ENCODE measurements around the gene NDUFS8.
"Not testable (repeated sequence)": the region's sequence is repeated elsewhere in the genome, so short reads cannot be mapped to it uniquely, and the experiment has no call there.

NDUFS8 gene

DNA sequence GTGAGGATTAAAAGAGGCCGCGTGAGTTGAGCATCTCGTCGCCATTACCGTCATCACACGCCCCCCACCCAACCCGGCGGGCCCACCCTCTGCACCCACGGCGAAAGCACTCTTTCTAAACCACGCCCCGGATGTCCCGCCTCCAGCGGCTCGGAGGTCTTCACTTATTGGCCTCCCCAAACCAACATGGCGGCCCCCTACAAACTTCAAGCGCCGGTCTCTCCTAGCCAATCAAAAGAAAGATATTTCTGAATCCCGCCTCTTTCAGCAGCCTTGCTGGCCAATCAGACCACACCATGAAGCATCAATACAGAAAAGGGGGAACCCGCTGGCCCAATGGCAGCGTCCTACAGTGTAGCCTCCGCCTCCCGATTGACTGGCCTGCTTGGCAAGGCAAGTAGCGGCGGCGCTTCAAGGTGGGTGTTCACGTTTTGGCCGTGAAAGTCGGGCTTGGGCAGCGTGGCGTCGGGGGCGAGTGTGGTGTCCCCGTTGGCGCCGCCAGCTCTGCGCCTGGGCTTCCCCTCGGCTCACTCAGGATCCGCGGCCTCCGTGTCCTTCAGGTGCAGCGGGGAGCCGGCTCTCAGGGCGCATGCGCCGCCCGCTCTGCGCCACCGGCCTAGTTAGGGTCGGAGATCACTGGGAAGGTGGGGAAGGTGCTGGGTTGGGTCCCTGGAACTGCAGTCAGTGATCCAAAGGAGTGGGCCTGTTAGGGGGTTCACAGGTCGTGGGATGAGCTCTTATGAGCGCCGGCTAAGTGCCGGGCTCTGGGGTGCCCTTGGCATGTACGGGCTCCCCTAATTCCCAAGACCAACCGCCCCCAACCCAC lies at the start of gene NDUFS8:
Gene NDUFS8 (plus strand): TSS at position 364 of the 826 bp plus-strand sequence. CDS start 1,471 bp downstream, outside the sequence.
- peak within 1 kb of the TSS; percentile 80 for H3K4me3 ChIP-seq (ENCODE audit: control insufficient read depth, low read depth, low read length)
- TF ChIP-seq, protein P1, sequence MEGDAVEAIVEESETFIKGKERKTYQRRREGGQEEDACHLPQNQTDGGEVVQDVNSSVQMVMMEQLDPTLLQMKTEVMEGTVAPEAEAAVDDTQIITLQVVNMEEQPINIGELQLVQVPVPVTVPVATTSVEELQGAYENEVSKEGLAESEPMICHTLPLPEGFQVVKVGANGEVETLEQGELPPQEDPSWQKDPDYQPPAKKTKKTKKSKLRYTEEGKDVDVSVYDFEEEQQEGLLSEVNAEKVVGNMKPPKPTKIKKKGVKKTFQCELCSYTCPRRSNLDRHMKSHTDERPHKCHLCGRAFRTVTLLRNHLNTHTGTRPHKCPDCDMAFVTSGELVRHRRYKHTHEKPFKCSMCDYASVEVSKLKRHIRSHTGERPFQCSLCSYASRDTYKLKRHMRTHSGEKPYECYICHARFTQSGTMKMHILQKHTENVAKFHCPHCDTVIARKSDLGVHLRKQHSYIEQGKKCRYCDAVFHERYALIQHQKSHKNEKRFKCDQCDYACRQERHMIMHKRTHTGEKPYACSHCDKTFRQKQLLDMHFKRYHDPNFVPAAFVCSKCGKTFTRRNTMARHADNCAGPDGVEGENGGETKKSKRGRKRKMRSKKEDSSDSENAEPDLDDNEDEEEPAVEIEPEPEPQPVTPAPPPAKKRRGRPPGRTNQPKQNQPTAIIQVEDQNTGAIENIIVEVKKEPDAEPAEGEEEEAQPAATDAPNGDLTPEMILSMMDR (IDR thresholded peaks at IDR 0.05; ENCODE audit: control insufficient read depth, insufficient read depth, low read depth, low read length, missing control alignments) = no peak
- DNase-seq (ENCODE audit: low read depth) = peak; percentile 96

DNA sequence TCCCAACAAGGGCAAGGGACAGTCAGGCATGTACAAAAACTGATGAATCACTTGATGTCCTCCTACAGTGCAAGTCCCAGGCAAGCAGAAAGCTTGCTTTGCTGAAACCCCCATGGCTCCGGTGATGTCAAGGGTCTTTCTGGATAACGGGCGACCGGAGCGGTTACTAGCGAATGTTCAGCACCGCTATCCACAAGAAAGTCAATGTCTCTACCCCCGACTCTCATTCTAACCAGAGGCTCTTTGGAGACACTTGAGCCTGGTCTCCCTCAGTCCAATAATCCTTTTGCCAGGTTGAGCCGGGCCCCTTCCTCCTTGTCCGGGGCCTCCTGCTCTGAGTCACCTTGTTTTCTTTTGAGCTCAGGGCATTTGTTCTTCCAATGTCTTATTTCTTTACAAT lies 49.3 kb upstream of the NDUFS8 start:
- H3K4me3 ChIP-seq (ENCODE audit: control insufficient read depth, low read depth, low read length); DNase-seq (ENCODE audit: low read depth): not testable (repeated sequence)

DNA sequence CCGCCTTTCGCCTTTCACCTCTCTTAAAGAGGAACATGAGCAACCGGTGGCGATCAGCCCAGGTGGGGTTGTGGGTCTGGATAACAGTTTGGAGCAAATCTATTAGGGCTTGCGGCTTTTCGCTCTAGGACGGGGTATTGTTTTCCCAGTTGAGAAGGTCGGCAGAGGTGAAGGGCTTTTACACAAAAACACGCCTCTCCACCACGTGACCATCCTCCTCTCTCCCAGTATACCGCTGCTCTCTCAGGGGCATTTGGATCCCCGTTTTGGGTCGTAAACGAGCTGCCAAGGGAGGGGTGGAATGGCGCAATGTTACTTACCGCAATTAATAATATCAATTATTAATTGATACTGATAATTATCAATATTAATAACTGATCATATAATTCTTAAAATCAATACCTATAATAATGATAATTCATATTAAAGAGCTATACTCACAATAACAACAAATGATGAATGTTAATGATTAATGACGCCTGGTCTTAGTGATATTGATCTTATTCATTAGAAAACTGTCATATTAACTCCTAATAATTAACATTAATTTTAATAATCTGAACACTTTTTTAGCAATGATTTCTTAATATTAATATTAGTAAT lies 48.1 kb upstream of the NDUFS8 start:
- H3K4me3 ChIP-seq (ENCODE audit: control insufficient read depth, low read depth, low read length); DNase-seq (ENCODE audit: low read depth): not testable (repeated sequence)

DNA sequence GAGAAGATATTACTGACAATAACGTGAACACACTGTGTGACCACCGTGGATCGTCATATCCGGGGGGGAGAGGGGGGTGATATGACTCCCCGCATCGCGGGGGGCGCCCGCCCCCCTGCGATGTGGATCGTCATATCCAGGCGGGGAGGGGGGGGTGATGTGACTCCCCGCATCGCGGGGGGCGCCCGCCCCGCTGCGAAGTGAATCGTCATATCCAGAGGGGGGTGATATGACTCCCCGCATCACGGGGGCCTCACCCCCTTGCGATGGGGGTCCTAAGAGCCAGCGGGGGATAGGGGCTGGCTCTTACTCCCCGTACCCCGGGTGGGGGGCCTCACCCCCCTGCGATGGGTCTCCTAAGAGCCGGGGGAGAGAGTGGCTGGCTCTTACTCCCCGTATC lies 46.5 kb upstream of the NDUFS8 start:
- DNase-seq (ENCODE audit: low read depth) = no peak
- TF ChIP-seq, protein P1 (IDR thresholded peaks at IDR 0.05; ENCODE audit: control insufficient read depth, insufficient read depth, low read depth, low read length, missing control alignments) = no peak
- no peak overlapping the region for H3K4me3 ChIP-seq (ENCODE audit: control insufficient read depth, low read depth, low read length)

DNA sequence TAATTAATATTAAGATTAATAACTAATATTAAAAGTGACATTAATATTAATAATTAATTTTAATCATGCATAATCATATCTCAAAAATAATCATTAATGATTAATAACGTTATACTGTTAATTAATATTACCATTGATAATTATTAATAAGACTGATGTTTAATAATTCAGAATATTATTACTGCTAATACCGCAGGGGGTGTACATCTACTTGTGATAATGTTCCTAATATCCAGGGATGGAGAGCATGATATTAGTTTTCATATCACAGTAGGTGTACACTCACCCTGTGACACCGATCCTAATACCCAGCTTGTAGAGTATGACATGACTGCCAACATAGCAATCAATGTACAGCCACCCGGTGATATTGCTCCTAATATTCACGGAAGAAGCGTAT lies 45.2 kb upstream of the NDUFS8 start:
- DNase-seq (ENCODE audit: low read depth); H3K4me3 ChIP-seq (ENCODE audit: control insufficient read depth, low read depth, low read length): not testable (repeated sequence)

DNA sequence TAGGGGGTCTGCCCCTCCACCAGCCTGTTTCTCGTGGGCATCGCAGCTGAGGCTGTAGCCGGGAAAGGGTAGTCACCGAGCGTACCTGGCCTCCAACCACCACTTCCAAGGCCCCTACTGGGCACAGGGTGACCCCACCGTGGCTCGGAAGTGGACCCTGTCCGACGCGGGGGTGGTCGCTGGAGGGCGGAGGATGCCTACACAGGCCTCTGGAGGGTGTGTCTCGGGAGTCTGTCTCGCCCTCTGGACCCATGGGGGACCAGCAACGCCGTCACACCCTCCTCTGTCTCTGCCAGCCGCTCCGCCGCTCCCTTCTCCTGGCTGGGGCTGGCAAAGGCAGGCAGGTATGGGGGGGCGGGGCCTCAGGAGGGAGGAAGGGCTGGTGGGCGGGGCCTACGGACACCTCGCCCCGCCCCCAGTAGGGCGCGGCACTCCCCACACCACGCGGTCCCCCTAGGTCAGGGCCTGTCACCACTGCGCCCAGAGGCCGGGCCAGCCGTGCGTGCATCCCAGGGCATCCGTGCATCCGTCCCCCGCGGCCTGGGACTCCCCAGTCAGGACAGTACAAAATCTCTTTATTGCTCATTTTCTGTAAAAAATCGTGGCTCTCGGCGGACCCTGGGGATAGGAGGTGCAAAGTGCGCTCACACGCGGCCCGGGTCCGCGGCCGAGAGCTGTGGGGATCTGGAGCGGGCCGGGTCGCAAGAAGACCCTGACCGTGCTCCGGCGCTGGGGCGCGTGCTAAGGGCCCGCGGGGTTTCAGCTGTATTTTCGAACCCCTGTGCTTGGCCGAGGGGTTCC lies 39.7 kb upstream of the NDUFS8 start:
- H3K4me3 ChIP-seq (ENCODE audit: control insufficient read depth, low read depth, low read length); DNase-seq (ENCODE audit: low read depth): not testable (repeated sequence)

DNA sequence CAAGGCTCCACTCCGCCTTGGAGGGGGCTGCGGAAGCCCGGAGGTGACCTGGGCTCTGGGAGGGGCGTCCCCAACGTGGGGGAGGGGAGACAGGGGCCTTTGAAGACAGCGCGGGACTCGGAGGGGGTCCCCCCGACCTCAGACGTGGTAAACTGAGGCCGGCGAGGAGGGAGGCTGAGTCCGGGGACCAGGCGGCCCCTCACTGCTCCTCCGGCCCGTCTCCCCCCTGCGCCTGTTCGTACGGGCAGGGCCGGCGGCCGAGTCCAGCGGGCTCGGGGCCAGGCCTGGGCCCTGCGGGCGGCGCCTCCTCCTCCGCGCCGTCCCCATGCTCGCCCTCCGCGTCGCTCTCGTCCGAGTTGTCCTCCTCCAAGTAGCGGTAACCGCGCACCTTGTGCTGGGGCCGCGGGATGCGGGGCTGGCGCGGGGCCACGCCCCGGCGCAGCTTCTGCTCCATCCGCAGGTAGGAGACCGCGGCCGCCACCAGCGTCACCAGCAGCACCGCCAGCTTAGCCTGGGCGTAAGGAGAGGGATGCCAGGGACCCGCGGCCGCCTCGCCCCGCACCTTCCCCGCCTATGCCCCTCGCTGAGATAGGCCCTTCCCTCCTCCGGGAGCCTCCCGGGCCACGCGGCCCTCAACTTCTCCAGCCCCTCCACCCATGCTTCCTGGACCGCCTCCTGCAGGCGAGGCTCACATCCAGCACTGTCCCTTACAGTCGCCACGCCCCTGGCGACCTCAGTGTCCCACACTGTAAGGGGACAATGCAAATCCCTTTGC lies 38.9 kb upstream of the NDUFS8 start:
- not testable (repeated sequence) for H3K4me3 ChIP-seq (ENCODE audit: control insufficient read depth, low read depth, low read length); DNase-seq (ENCODE audit: low read depth)

DNA sequence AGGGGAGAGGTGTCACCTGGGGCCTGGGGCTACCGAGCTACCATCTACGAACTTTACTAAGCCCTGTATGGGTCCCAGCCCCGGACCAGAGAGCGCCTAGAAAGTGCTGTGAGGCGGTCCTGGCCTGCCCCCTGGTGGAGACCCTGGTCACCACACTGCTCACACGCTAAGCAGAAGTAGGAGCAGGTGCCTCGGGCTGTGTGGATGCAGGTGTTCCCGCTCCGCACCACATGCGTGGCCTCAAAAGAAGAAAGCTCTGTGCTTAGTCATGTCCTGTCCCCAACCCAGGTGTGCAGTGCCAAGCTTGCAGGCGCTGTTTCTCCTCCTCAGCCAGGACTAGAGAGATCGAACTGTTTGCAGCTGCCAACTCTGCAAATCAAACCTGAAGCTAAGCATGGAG lies 36.7 kb upstream of the NDUFS8 start:
- H3K4me3 ChIP-seq (ENCODE audit: control insufficient read depth, low read depth, low read length); DNase-seq (ENCODE audit: low read depth): not testable (repeated sequence)
- TF ChIP-seq, protein P1 (IDR thresholded peaks at IDR 0.05; ENCODE audit: control insufficient read depth, insufficient read depth, low read depth, low read length, missing control alignments) = peak; percentile 50

DNA sequence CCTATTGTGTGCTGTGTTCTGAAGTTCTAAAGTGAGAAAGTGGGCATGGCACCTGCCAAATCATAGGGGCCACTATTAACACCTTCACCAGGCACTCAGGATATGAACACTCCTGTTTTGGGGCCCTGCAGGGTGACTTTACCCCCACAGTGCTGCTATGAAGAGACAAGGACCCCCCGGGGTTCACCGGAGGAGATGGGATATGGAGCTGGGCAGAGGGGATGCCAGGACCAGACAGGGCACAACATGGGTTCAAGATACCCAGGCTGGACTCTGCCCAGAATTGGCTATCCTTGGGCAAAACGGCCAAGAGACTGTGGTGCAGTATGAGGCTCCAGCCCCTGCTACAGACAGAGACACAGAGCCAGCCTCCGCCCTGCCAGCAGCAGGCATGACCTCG lies 36.1 kb upstream of the NDUFS8 start:
- not testable (repeated sequence) for H3K4me3 ChIP-seq (ENCODE audit: control insufficient read depth, low read depth, low read length); DNase-seq (ENCODE audit: low read depth)

DNA sequence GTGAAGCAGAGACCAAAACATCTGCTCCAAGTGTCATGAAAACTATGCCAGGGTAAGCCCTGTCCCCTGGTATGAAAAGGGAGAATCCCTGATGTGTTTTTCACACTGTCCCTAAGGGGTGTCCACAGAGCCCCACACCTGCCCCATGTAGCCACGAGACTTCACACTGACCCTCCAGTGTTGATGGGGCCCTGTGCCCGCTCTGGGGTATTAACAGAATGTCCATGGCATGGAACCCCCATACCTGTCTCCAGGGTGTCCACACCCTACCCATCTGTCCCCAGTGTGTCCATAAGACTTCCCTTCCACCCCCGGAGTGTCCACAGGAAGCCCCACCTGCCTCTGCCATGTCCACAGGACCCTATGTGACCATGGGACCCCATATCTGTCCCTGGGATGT lies 35.4 kb upstream of the NDUFS8 start:
- DNase-seq (ENCODE audit: low read depth); H3K4me3 ChIP-seq (ENCODE audit: control insufficient read depth, low read depth, low read length): not testable (repeated sequence)

DNA sequence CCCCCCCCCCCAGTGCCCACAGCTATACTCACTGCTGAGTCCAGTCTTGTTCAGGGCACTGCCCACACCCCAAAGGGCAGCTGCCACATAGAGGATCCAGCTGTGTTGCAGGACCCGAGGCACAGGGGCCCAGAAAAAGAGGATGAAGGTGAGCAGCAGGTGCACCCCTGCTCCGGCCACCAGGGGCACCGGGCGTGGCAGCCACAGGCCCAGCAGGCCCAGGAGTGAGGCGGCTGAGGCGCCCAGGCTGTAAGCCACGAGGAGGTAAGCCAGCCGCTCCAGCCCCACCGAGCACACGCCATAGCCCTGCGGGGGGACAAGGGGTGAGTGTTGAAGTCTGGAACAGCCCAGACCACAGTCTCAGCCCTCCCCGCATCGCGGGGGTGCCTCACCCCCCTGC lies 34.9 kb upstream of the NDUFS8 start:
- DNase-seq (ENCODE audit: low read depth); H3K4me3 ChIP-seq (ENCODE audit: control insufficient read depth, low read depth, low read length): not testable (repeated sequence)

Data from AG09309 (cell line).